Measurements from ENCODE around the gene PMEPA1.

PMEPA1 gene

DNA sequence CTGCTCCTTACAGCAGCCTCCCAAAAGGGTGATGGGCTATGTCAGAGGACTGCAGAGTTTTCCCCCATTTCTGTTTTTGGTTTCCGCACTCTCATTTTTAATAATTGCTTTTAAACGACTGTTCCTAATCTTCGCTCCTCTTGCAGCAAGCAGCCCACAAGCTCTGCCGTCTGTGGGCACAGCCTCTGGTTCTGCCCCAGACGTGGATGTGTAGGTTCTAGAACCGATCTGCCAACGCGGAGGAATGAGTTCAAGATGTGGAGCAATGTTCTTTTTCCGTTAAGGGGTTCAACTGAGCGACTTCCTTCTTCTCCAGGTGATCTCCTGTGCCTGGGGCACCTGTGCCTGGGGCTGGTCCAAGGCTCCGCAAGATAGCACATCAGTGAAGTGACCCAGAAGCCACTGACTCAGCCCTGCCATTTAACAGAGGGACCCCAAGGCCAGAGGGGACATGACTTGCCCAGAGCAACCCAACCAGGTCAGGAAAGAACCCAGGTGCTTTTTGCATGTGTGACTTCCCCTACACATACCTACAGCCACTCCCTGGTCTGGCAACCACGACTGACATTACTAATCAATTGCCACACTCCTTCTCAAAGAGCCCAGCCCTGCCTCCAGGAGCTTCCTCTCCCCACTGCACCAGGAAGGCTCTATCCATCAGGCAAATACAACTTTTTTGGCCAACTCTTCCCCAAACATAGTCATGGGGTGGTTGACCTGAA, 22.7 kb downstream of the PMEPA1 start:
- TF ChIP-seq FOXP2 (optimal IDR thresholded peaks at IDR 0.05; ENCODE audit: borderline replicate concordance, extremely low read depth, extremely low read length, insufficient read depth): no peak
- no peak for TF ChIP-seq SIN3A (IDR thresholded peaks at IDR 0.05; ENCODE audit: borderline replicate concordance, insufficient read depth, low read length)
- no peak for TF ChIP-seq POLR2AphosphoS5 (IDR thresholded peaks at IDR 0.05; ENCODE audit: low read depth, low read length)
- TF ChIP-seq REST (IDR thresholded peaks at IDR 0.05; ENCODE audit: insufficient read depth in 1 of 2, low read depth in 2 of 2, low read length in 2 of 2): no peak
- no peak for TF ChIP-seq TAF1 (IDR thresholded peaks at IDR 0.05; ENCODE audit: borderline replicate concordance, insufficient read depth, low read length)

DNA sequence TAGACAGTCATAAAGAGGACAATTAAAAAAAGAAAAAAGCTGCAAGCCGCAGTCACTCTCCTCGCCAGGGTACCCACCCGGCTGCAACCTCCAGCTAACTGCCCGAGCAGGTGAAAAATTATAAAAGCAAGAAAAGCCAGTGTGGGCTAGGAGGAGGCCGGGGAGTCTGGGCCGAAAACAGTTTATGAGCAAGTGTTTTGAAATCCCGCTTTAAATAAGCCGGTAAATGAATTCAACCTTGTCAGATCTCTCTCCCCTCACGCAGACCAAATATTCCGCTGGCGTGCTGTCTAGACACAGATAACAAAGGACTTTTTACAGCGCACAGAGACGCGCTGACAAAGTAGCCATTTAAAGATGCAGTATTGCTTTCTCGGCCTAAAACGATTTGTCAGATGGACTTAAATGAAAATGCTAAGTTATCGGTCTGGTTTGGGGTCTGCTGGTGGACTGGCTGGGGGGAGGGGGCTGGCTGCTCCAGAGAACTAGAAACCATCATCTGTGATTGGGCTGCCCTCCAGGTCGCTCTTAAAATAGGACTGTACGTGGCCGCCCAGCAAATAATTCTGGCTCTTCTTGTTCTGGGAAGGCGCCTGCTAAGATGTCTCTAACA, 24.6 kb downstream of the PMEPA1 start:
- no peak for TF ChIP-seq POLR2AphosphoS5 (IDR thresholded peaks at IDR 0.05; ENCODE audit: low read depth, low read length)
- no peak for TF ChIP-seq SIN3A (IDR thresholded peaks at IDR 0.05; ENCODE audit: borderline replicate concordance, insufficient read depth, low read length)
- no peak for TF ChIP-seq FOXP2 (optimal IDR thresholded peaks at IDR 0.05; ENCODE audit: borderline replicate concordance, extremely low read depth, extremely low read length, insufficient read depth)
- TF ChIP-seq TAF1 (IDR thresholded peaks at IDR 0.05; ENCODE audit: borderline replicate concordance, insufficient read depth, low read length): no peak
- TF ChIP-seq REST (IDR thresholded peaks at IDR 0.05; ENCODE audit: insufficient read depth in 1 of 2, low read depth in 2 of 2, low read length in 2 of 2): no peak

GRCh38 chr20:57684808-57685140, 25.0 kb downstream of the PMEPA1 start:
- TF ChIP-seq REST (IDR thresholded peaks at IDR 0.05; ENCODE audit: insufficient read depth in 1 of 2, low read depth in 2 of 2, low read length in 2 of 2): no peak
- TF ChIP-seq POLR2AphosphoS5 (IDR thresholded peaks at IDR 0.05; ENCODE audit: low read depth, low read length): no peak
- no peak for TF ChIP-seq TAF1 (IDR thresholded peaks at IDR 0.05; ENCODE audit: borderline replicate concordance, insufficient read depth, low read length)
- TF ChIP-seq FOXP2 (optimal IDR thresholded peaks at IDR 0.05; ENCODE audit: borderline replicate concordance, extremely low read depth, extremely low read length, insufficient read depth): no peak
- TF ChIP-seq SIN3A (IDR thresholded peaks at IDR 0.05; ENCODE audit: borderline replicate concordance, insufficient read depth, low read length): no peak

- TF ChIP-seq REST (IDR thresholded peaks at IDR 0.05; ENCODE audit: insufficient read depth in 1 of 2, low read depth in 2 of 2, low read length in 2 of 2): no peak
- TF ChIP-seq FOXP2 (optimal IDR thresholded peaks at IDR 0.05; ENCODE audit: borderline replicate concordance, extremely low read depth, extremely low read length, insufficient read depth): no peak
- no peak for TF ChIP-seq SIN3A (IDR thresholded peaks at IDR 0.05; ENCODE audit: borderline replicate concordance, insufficient read depth, low read length)
- TF ChIP-seq POLR2AphosphoS5 (IDR thresholded peaks at IDR 0.05; ENCODE audit: low read depth, low read length): no peak
- TF ChIP-seq TAF1 (IDR thresholded peaks at IDR 0.05; ENCODE audit: borderline replicate concordance, insufficient read depth, low read length): no peak
These were observed 25.7 kb downstream of the PMEPA1 start for GRCh38 chr20:57683881-57684807.

Data from PFSK-1 (cell line).